Ishikawa (cell line): Measurements from ENCODE around the gene CRCP.

Experiments
- CEBPB ChIP-seq: IDR thresholded peaks from 2 replicates; pipeline ENCODE4 v1.6.1; 2012
- CREB1 ChIP-seq: IDR thresholded peaks from 2 replicates; pipeline ENCODE4 v1.6.1; 2012; ENCODE audit warnings: low read depth
- EGR1 ChIP-seq: IDR thresholded peaks from 2 replicates; pipeline ENCODE4 v1.6.1; 2012
- EP300 ChIP-seq: IDR thresholded peaks from 2 replicates; pipeline ENCODE4 v1.6.1; 2012; ENCODE audit warnings: borderline replicate concordance
- FOXM1 ChIP-seq: IDR thresholded peaks from 2 replicates; pipeline ENCODE4 v1.6.1; 2012; ENCODE audit warnings: low read depth, borderline replicate concordance
- NFIC ChIP-seq: IDR thresholded peaks from 2 replicates; pipeline ENCODE4 v1.6.1; 2012
- RAD21 ChIP-seq: IDR thresholded peaks from 2 replicates; pipeline ENCODE4 v1.6.1; 2012; ENCODE audit warnings: low read depth
- TAF1 ChIP-seq: IDR thresholded peaks from 2 replicates; pipeline ENCODE4 v1.6.1; 2012; ENCODE audit warnings: low read depth, mild to moderate bottlenecking
- TCF12 ChIP-seq: IDR thresholded peaks from 2 replicates; pipeline ENCODE4 v1.6.1; 2012; ENCODE audit warnings: low read depth
- TEAD4 ChIP-seq: IDR thresholded peaks from 2 replicates; pipeline ENCODE4 v1.6.1; 2012
- YY1 ChIP-seq: IDR thresholded peaks from 2 replicates; pipeline ENCODE4 v1.6.1; 2012; ENCODE audit warnings: low read depth
- ZBTB7A ChIP-seq: IDR thresholded peaks from 2 replicates; pipeline ENCODE4 v1.6.1; 2012; ENCODE audit warnings: low read depth
- TF ChIP-seq, protein P1 (sequence below): IDR thresholded peaks from 2 replicates; pipeline ENCODE4 v1.6.1; 2012
- TF ChIP-seq, protein P2 (sequence below): IDR thresholded peaks from 2 replicates; pipeline ENCODE4 v1.6.1; 2012
- TF ChIP-seq, protein P3 (sequence below): IDR thresholded peaks from 2 replicates; pipeline ENCODE4 v1.6.1; 2012; ENCODE audit warnings: low read depth, mild to moderate bottlenecking

CRCP gene

DNA sequence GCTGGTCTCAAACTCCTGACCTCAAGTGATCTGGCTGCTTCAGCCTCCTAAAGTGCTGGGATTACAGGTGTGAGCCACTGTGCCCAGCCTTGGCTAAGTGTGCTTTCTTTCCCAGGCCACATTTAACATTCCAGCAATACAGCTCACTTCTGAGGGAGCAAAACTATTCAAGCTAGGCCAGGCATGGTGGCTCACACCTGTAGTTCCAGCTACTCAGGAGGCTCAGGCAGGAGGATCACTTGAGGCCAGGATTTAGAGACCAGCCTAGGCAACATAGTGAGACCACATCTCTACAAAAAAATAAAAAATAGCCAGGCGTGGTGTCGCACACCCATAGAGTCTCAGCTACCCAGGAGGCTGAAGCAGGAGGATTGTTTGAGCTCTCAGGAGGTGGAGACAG is 67.2 kb downstream of the CRCP start:
- TF ChIP-seq TCF12 = no peak
- TF ChIP-seq ZBTB7A = no peak
- TF ChIP-seq, protein P1, sequence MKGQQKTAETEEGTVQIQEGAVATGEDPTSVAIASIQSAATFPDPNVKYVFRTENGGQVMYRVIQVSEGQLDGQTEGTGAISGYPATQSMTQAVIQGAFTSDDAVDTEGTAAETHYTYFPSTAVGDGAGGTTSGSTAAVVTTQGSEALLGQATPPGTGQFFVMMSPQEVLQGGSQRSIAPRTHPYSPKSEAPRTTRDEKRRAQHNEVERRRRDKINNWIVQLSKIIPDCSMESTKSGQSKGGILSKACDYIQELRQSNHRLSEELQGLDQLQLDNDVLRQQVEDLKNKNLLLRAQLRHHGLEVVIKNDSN = no peak
- TF ChIP-seq YY1 = no peak
- no peak for TF ChIP-seq TAF1
- no peak for TF ChIP-seq EGR1
- no peak for TF ChIP-seq RAD21
- TF ChIP-seq CREB1 = no peak
- no peak for TF ChIP-seq NFIC
- TF ChIP-seq, protein P2, sequence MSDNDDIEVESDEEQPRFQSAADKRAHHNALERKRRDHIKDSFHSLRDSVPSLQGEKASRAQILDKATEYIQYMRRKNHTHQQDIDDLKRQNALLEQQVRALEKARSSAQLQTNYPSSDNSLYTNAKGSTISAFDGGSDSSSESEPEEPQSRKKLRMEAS = no peak
- no peak for TF ChIP-seq EP300
- TF ChIP-seq TEAD4 = no peak
- TF ChIP-seq FOXM1 = no peak

DNA sequence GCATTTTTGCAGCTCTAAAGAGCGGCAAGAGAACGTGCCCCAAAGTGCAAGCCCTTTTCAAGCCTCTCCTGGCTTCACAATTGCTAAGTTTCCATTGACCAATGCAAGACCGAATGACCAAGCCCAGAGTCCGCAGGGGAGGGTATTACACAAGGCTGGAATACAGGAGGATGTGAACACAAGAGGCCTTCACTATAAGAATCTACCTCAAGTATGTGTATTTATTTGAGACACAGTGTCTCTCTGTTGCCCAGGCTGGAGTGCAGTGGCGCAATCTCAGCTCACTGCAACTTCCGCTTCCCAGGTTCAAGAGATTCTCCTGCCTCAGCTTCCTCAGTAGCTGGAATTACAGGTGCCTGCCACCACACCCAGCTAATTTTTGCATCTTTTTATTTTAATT is 68.3 kb downstream of the CRCP start:
- TF ChIP-seq FOXM1 = no peak
- TF ChIP-seq NFIC = no peak
- no peak for TF ChIP-seq TCF12
- TF ChIP-seq YY1 = no peak
- no peak for TF ChIP-seq ZBTB7A
- TF ChIP-seq EP300 = no peak
- TF ChIP-seq, protein P2 = no peak
- TF ChIP-seq EGR1 = no peak
- no peak for TF ChIP-seq TAF1
- TF ChIP-seq, protein P1 = no peak
- no peak for TF ChIP-seq RAD21
- TF ChIP-seq CREB1 = no peak
- TF ChIP-seq, protein P3, sequence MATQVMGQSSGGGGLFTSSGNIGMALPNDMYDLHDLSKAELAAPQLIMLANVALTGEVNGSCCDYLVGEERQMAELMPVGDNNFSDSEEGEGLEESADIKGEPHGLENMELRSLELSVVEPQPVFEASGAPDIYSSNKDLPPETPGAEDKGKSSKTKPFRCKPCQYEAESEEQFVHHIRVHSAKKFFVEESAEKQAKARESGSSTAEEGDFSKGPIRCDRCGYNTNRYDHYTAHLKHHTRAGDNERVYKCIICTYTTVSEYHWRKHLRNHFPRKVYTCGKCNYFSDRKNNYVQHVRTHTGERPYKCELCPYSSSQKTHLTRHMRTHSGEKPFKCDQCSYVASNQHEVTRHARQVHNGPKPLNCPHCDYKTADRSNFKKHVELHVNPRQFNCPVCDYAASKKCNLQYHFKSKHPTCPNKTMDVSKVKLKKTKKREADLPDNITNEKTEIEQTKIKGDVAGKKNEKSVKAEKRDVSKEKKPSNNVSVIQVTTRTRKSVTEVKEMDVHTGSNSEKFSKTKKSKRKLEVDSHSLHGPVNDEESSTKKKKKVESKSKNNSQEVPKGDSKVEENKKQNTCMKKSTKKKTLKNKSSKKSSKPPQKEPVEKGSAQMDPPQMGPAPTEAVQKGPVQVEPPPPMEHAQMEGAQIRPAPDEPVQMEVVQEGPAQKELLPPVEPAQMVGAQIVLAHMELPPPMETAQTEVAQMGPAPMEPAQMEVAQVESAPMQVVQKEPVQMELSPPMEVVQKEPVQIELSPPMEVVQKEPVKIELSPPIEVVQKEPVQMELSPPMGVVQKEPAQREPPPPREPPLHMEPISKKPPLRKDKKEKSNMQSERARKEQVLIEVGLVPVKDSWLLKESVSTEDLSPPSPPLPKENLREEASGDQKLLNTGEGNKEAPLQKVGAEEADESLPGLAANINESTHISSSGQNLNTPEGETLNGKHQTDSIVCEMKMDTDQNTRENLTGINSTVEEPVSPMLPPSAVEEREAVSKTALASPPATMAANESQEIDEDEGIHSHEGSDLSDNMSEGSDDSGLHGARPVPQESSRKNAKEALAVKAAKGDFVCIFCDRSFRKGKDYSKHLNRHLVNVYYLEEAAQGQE = no peak
- TF ChIP-seq CEBPB = no peak
- TF ChIP-seq TEAD4 = no peak

DNA sequence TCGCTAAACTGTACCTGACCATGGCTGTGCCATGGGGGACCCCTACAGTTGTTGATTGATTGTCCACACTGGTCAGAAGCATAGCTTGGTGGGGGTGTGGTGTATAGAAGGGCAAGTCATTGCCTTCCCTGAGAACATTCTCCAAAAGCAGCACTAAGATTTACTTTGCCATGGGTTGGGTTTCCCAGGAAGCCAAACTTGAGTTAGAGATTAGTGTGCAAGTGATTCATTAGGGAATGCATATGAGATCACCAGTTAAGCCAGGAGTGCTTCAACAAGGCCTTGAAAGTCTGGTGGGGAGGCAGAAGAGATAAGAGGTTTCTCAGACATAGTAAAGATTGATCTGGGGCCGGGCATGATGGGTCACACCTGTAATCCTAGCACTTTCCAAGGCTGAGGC is 69.1 kb downstream of the CRCP start:
- TF ChIP-seq, protein P2 = no peak
- TF ChIP-seq YY1 (no peak), RAD21 (no peak), NFIC (no peak), CREB1 (no peak), ZBTB7A (no peak), CEBPB (no peak), EP300 (no peak), FOXM1 (no peak), TEAD4 (no peak), TAF1 (no peak), EGR1 (no peak), TCF12 (no peak)
- TF ChIP-seq, protein P3 = no peak
- TF ChIP-seq, protein P1 = no peak

DNA sequence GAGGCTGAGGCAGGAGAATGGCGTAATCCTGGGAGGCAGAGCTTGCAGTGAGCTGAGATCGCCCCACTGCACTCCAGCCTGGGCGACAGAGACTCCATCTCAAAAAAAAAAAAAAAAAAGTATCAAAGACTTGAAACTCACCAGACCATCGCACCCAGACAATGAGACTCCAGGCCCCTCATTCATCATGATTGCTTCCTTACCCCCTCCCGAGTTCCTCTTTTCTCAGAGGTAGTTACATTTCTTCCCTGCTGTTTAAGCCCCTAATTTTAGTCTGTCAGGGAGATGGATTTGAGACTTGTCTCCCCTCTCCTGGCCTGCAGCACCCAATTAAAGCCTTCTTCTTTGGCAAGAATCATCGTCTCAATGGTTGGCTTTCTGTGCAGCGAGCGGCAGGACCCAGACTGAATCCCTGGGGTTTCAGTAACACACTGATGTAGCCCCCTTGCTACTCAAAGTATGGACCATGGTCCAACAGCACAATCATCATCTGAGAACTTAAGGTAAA is 71.1 kb downstream of the CRCP start:
- TF ChIP-seq FOXM1 (no peak), EGR1 (no peak), TAF1 (no peak), YY1 (no peak), ZBTB7A (no peak), NFIC (no peak), CREB1 (no peak), TEAD4 (no peak), EP300 (no peak), TCF12 (no peak), RAD21 (no peak), CEBPB (no peak)
- TF ChIP-seq, protein P1 = no peak
- TF ChIP-seq, protein P2 = no peak
- TF ChIP-seq, protein P3 = no peak
